Measurements from ENCODE around the gene GPR135. TPM values are rescaled to one million over a fixed set of nuclear protein-coding genes. Genes with fewer than 3 reads are reported as not detected.

GPR135 gene
- total and polyA plus RNA-seq, 2 of the 13 experiments (the other 11 are each of a cell fraction or from before 2014, with no cell fraction given): 0.46 to 1.3 TPM

- TF ChIP-seq ZNF589 (CRISPR knock-in tag; conservative IDR thresholded peaks at IDR 0.05): peak; percentile 87
- peak; percentile 87; the same call in 1 of the 2 replicates for TF ChIP-seq HINFP (CRISPR knock-in tag; IDR thresholded peaks at IDR 0.05; ENCODE audit: low read depth)
- TF ChIP-seq ZNF850 (CRISPR knock-in tag; conservative IDR thresholded peaks at IDR 0.05): 0 out of 2 replicates have a peak, but pooled peaks have one; percentile 76
- TF ChIP-seq ZNF180 (CRISPR knock-in tag; IDR thresholded peaks at IDR 0.05; ENCODE audit: borderline replicate concordance, low read depth): no peak; the same call in 1 of the 2 replicates
- TF ChIP-seq ZNF724P (CRISPR knock-in tag; IDR thresholded peaks at IDR 0.05; ENCODE audit: borderline replicate concordance): peak; percentile 87
- no peak; the same call in 1 of the 2 replicates for TF ChIP-seq ZNF136 (CRISPR knock-in tag; IDR thresholded peaks at IDR 0.05; ENCODE audit: low read depth)
- peak; percentile 81 for TF ChIP-seq YEATS2 (CRISPR knock-in tag; IDR thresholded peaks at IDR 0.05; ENCODE audit: borderline replicate concordance)
- no peak for TF ChIP-seq HMGA1 (CRISPR knock-in tag; conservative IDR thresholded peaks at IDR 0.05)
- TF ChIP-seq, protein P1, sequence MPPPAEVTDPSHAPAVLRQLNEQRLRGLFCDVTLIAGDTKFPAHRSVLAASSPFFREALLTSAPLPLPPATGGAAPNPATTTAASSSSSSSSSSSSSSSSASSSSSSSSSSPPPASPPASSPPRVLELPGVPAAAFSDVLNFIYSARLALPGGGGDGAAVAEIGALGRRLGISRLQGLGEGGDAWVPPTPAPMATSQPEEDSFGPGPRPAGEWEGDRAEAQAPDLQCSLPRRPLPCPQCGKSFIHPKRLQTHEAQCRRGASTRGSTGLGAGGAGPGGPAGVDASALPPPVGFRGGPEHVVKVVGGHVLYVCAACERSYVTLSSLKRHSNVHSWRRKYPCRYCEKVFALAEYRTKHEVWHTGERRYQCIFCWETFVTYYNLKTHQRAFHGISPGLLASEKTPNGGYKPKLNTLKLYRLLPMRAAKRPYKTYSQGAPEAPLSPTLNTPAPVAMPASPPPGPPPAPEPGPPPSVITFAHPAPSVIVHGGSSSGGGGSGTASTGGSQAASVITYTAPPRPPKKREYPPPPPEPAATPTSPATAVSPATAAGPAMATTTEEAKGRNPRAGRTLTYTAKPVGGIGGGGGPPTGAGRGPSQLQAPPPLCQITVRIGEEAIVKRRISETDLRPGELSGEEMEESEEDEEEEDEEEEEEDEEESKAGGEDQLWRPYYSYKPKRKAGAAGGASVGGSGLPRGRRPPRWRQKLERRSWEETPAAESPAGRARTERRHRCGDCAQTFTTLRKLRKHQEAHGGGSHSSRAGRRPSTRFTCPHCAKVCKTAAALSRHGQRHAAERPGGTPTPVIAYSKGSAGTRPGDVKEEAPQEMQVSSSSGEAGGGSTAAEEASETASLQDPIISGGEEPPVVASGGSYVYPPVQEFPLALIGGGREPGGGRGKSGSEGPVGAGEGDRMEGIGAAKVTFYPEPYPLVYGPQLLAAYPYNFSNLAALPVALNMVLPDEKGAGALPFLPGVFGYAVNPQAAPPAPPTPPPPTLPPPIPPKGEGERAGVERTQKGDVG (CRISPR knock-in tag; IDR thresholded peaks at IDR 0.05; ENCODE audit: borderline replicate concordance): peak; percentile 86; the same call in 1 of the 2 replicates
- TF ChIP-seq ZNF572 (CRISPR knock-in tag; IDR thresholded peaks at IDR 0.05): no peak; the same call in 1 of the 2 replicates
- peak; percentile 79 for TF ChIP-seq FOXO1 (CRISPR knock-in tag; IDR thresholded peaks at IDR 0.05)
- peak; percentile 91 for TF ChIP-seq GABPB1 (CRISPR knock-in tag; IDR thresholded peaks at IDR 0.05)
- TF ChIP-seq, protein P2, sequence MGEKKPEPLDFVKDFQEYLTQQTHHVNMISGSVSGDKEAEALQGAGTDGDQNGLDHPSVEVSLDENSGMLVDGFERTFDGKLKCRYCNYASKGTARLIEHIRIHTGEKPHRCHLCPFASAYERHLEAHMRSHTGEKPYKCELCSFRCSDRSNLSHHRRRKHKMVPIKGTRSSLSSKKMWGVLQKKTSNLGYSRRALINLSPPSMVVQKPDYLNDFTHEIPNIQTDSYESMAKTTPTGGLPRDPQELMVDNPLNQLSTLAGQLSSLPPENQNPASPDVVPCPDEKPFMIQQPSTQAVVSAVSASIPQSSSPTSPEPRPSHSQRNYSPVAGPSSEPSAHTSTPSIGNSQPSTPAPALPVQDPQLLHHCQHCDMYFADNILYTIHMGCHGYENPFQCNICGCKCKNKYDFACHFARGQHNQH (CRISPR knock-in tag; IDR thresholded peaks at IDR 0.05): peak; percentile 68
- peak; percentile 94 for TF ChIP-seq ZNF343 (CRISPR knock-in tag; IDR thresholded peaks at IDR 0.05)
- no peak; the same call in 1 of the 2 replicates for TF ChIP-seq HCFC1 (IDR thresholded peaks at IDR 0.05; ENCODE audit: low read depth, low read length)
Observed at GRCh38 chr14:59483819-59484638, 18.8 kb upstream of the GPR135 start, which contains the start of the genes JKAMP and L3HYPDH (continued).

Data from HepG2 (cell line).